ENCODE data around the gene ZNF548.

DNA sequence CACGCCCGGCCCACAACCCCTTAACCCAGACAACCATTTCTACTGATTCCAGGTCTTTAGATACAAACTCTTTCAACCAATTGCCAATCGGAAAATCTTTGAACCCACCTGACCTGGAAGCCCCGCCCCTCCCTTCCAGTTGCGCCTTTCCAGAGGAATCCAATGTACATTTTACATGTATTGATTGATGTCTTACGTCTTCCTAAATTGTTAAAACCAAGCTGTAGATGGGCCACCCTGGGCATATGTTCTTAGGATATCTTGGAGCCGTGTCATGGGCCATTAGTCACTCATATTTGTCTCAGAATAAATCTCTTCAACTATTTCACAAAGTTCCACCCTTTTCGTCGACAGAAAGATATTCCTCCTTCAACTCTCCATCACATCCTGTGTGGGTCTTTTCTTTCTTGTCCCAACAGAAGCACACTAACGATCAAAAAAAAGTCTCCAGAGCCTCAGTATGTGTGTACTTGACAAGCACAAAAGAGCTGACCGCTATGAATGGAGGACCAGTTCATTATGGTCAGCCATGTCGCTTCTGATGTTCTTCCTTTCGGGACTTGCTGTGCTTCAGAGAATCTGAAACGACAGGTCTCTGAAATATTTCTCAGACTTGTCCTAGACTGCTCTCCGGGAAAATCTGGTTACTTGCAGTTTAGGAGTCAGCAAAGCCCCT lies 44.9 kb downstream of the ZNF548 start:
- TF ChIP-seq, protein P1, sequence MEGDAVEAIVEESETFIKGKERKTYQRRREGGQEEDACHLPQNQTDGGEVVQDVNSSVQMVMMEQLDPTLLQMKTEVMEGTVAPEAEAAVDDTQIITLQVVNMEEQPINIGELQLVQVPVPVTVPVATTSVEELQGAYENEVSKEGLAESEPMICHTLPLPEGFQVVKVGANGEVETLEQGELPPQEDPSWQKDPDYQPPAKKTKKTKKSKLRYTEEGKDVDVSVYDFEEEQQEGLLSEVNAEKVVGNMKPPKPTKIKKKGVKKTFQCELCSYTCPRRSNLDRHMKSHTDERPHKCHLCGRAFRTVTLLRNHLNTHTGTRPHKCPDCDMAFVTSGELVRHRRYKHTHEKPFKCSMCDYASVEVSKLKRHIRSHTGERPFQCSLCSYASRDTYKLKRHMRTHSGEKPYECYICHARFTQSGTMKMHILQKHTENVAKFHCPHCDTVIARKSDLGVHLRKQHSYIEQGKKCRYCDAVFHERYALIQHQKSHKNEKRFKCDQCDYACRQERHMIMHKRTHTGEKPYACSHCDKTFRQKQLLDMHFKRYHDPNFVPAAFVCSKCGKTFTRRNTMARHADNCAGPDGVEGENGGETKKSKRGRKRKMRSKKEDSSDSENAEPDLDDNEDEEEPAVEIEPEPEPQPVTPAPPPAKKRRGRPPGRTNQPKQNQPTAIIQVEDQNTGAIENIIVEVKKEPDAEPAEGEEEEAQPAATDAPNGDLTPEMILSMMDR (conservative IDR thresholded peaks at IDR 0.05) = no peak
- no peak for TF ChIP-seq EZH2 (IDR thresholded peaks at IDR 0.05; ENCODE audit: low read depth)

Data from PC-9 (cell line).